MM.1S (cell line): ENCODE results near the gene ATG4B.

Source experiments
- DNase-seq: peaks from one replicate; pipeline ENCODE4 v3.0.0-alpha.2; 2015
- H2AFZ ChIP-seq: fragments of 300-600 bp; sonication (generic); 2 replicates; pipeline ENCODE4 v1.6.0; 2016; ENCODE audit warnings: antibody characterized with exemption, low read length
- H3F3A ChIP-seq: fragments of 300-600 bp; sonication (generic); 2 replicates; pipeline ENCODE4 v1.6.1; 2016; ENCODE audit warnings: mild to moderate bottlenecking, antibody characterized with exemption, low read length, moderate library complexity, mixed read lengths; ENCODE audit not compliant: insufficient read depth
- H3K27ac ChIP-seq: fragments of 300-600 bp; sonication (generic); 2 replicates; pipeline ENCODE4 v1.5.1; 2016; ENCODE audit warnings: mild to moderate bottlenecking, low read length
- H3K27me3 ChIP-seq: fragments of 300-600 bp; sonication (generic); replicated peaks from 2 replicates; pipeline ENCODE4 v1.6.0; 2016; ENCODE audit warnings: low read length; ENCODE audit not compliant: insufficient read depth
- H3K36me3 ChIP-seq: fragments of 300-600 bp; sonication (generic); replicated peaks from 2 replicates; pipeline ENCODE4 v1.6.1; 2016; ENCODE audit warnings: mild to moderate bottlenecking, low read length, mixed read lengths; ENCODE audit not compliant: insufficient read depth
- H3K4me1 ChIP-seq: fragments of 300-600 bp; sonication (generic); 2 replicates; pipeline ENCODE4 v1.6.1; 2016; ENCODE audit warnings: low read length, mixed read lengths
- H3K4me2 ChIP-seq: fragments of 300-600 bp; sonication (generic); 2 replicates; pipeline ENCODE4 v1.6.0; 2016; ENCODE audit warnings: low read depth, low read length
- H3K4me3 ChIP-seq: fragments of 300-600 bp; sonication (generic); 2 replicates; pipeline ENCODE4 v1.5.1; 2016; ENCODE audit warnings: low read length, mixed read lengths
- H3K79me2 ChIP-seq: fragments of 300-600 bp; sonication (generic); 2 replicates; pipeline ENCODE4 v1.6.1; 2016; ENCODE audit warnings: mixed run types, low read length, mixed read lengths
- H3K9ac ChIP-seq: fragments of 300-600 bp; sonication (generic); 2 replicates; pipeline ENCODE4 v1.6.1; 2016; ENCODE audit warnings: low read length, mixed read lengths
- H3K9me2 ChIP-seq: fragments of 300-600 bp; sonication (generic); replicated peaks from 2 replicates; pipeline ENCODE4 v1.6.1; 2016; ENCODE audit warnings: mild to moderate bottlenecking, low read length, mixed read lengths; ENCODE audit not compliant: insufficient read depth
- H3K9me3 ChIP-seq: fragments of 300-600 bp; sonication (generic); replicated peaks from 2 replicates; pipeline ENCODE4 v1.6.1; 2016; ENCODE audit warnings: mild to moderate bottlenecking, low read length, mixed read lengths; ENCODE audit not compliant: insufficient read depth
- H4K20me1 ChIP-seq: fragments of 300-600 bp; sonication (generic); 2 replicates; pipeline ENCODE4 v1.6.1; 2016; ENCODE audit warnings: mild to moderate bottlenecking, low read length, moderate library complexity, mixed read lengths; ENCODE audit not compliant: insufficient read depth
- EZH2 ChIP-seq: fragments of 300-600 bp; sonication (generic); optimal IDR thresholded peaks from 2 replicates; pipeline ENCODE3; 2017; ENCODE audit warnings: low read depth, mild to moderate bottlenecking, antibody characterized with exemption, low read length, mixed read lengths
- EZH2phosphoT487 ChIP-seq: fragments of 300-600 bp; sonication (generic); IDR thresholded peaks from 2 replicates; pipeline ENCODE4 v1.6.1; 2018; ENCODE audit warnings: antibody characterized with exemption, low read length
- TF ChIP-seq, protein P1 (sequence below): fragments of 300-600 bp; sonication (generic); IDR thresholded peaks from 2 replicates; pipeline ENCODE4 v1.5.1; 2016; ENCODE audit warnings: antibody characterized with exemption, low read length, mixed read lengths

The ATG4B gene

DNA sequence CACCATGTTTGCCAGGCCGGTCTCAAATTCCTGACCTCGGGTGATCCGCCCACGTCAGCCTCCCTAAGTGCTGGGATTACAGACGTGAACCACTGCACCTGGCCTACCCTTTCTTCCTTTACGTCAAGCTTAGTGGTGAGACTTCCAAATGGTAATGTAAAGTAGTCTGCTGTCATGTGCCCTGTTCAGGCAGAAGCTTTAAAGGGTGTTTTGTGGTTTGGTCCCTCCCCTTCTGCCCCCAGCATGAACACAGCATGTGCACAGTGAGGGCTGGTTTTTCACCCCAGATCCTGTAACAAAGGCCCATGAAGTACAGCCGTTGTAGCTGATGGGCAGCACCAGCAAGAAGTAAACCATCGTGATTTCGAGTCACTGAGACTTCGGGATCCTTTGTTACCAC lies 51.8 kb downstream of the ATG4B start:
- H3K79me2 ChIP-seq = peaks cover 42% of the 10 kb centered on the region
- peaks cover under 1% of the 10 kb centered on the region; the same call in 1 of the 2 replicates for H3K36me3 ChIP-seq
- H3K4me3 ChIP-seq = no peak overlapping the region
- no peaks in the 10 kb centered on the region for H3K9me2 ChIP-seq
- H3K27me3 ChIP-seq = no peaks in the 10 kb centered on the region
- H3K9ac ChIP-seq = no peak overlapping the region
- no peaks in the 10 kb centered on the region for H3F3A ChIP-seq
- no peak overlapping the region for H3K27ac ChIP-seq
- no peak for DNase-seq
- no peak overlapping the region for H3K4me2 ChIP-seq
- H4K20me1 ChIP-seq = no peaks in the 10 kb centered on the region
- no peak overlapping the region for H2AFZ ChIP-seq
- H3K4me1 ChIP-seq = peaks cover 8% of the 10 kb centered on the region; the same call in 1 of the 2 replicates
- TF ChIP-seq EZH2phosphoT487 (no peak), EZH2 (no peak)
- TF ChIP-seq, protein P1, sequence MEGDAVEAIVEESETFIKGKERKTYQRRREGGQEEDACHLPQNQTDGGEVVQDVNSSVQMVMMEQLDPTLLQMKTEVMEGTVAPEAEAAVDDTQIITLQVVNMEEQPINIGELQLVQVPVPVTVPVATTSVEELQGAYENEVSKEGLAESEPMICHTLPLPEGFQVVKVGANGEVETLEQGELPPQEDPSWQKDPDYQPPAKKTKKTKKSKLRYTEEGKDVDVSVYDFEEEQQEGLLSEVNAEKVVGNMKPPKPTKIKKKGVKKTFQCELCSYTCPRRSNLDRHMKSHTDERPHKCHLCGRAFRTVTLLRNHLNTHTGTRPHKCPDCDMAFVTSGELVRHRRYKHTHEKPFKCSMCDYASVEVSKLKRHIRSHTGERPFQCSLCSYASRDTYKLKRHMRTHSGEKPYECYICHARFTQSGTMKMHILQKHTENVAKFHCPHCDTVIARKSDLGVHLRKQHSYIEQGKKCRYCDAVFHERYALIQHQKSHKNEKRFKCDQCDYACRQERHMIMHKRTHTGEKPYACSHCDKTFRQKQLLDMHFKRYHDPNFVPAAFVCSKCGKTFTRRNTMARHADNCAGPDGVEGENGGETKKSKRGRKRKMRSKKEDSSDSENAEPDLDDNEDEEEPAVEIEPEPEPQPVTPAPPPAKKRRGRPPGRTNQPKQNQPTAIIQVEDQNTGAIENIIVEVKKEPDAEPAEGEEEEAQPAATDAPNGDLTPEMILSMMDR = no peak
- H3K9me3 ChIP-seq = no peaks in the 10 kb centered on the region

DNA sequence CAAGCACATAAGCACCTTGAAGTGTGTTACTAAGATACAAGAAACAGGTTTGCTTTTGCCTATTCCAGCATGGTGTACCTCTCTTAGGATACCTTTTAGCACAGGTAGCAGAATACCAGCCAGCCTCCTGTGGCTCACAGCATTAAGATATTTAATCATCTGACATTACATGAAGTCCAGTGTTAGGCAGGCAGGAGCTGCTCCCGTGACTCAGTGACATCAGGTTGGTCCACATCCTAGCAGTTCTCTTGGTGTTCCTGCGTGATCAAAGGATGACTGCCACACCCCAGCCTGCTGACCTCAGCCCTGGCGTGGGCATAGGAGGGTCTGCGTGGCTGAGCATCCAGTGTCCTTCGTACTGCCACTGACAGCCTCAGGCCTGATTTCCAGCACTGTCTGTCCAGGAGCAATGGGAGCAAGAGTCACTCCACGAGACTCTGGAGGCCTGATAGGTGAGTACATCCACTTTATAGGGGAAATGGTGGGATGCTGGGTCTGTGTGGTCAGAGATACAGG lies 52.8 kb downstream of the ATG4B start:
- Histone ChIP-seq H3K36me3 (no peaks in the 10 kb centered on the region), H3K9me2 (no peaks in the 10 kb centered on the region), H3F3A (no peaks in the 10 kb centered on the region), H3K4me1 (peaks cover 8% of the 10 kb centered on the region; the same call in 1 of the 2 replicates), H4K20me1 (no peaks in the 10 kb centered on the region), H3K79me2 (peaks cover 37% of the 10 kb centered on the region), H3K9me3 (no peaks in the 10 kb centered on the region), H3K27ac (no peak overlapping the region), H3K27me3 (no peaks in the 10 kb centered on the region), H3K9ac (no peak overlapping the region), H2AFZ (no peak overlapping the region), H3K4me2 (no peak overlapping the region), H3K4me3 (no peak overlapping the region)
- TF ChIP-seq EZH2phosphoT487 (no peak), EZH2 (no peak)
- TF ChIP-seq, protein P1 = no peak
- no peak for DNase-seq

DNA sequence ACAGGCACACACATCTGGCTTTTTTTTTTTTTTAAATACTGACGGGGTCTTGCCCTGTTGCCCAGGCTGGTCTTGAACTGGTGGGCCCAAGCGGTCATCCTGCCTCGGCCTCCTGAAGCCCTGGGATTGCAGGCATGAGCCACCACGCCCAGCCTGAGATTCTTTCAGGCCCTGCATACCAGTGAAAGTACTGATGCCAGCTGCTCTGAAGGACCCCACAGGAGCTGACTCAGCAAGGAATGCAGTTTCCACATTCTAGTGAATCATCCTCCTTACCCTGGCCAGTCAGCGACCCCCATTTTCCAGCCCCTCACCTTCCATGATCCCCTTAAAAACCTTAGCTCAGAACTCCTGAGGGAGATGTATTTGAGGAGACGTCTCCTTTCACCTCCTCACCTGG lies 55.0 kb downstream of the ATG4B start:
- DNase-seq = no peak
- no peaks in the 10 kb centered on the region for H3K36me3 ChIP-seq
- H3K27me3 ChIP-seq = no peaks in the 10 kb centered on the region
- H3K4me2 ChIP-seq = no peak overlapping the region
- H3F3A ChIP-seq = no peaks in the 10 kb centered on the region
- TF ChIP-seq EZH2 = no peak
- TF ChIP-seq, protein P1 = no peak
- no peak for TF ChIP-seq EZH2phosphoT487
- H3K9me3 ChIP-seq = no peaks in the 10 kb centered on the region
- H3K4me1 ChIP-seq = 0 out of 2 replicates have a peak, but pooled peaks cover 3% of the 10 kb centered on the region
- no peaks in the 10 kb centered on the region for H4K20me1 ChIP-seq
- no peak overlapping the region for H3K4me3 ChIP-seq
- no peak overlapping the region for H3K27ac ChIP-seq
- H3K9ac ChIP-seq = no peak overlapping the region
- H2AFZ ChIP-seq = no peak overlapping the region
- H3K79me2 ChIP-seq = peaks cover 20% of the 10 kb centered on the region
- no peaks in the 10 kb centered on the region for H3K9me2 ChIP-seq
